Loucy (cell line): ENCODE measurements around the gene HLA-A.

ENCODE experiments used
- H2AFZ ChIP-seq: fragments of 200-600 bp; sonication (generic); 2 replicates; pipeline ENCODE4 v1.6.0; 2016; ENCODE audit warnings: antibody characterized with exemption, mild to moderate bottlenecking, low read length, moderate library complexity
- H3F3A ChIP-seq: fragments of 200-600 bp; 2 replicates; pipeline ENCODE4 v1.6.0; 2016; ENCODE audit warnings: antibody characterized with exemption, low read depth, mild to moderate bottlenecking
- H3K27me3 ChIP-seq: fragments of 200-600 bp; sonication (generic); 2 replicates; pipeline ENCODE4 v1.6.1; 2014; ENCODE audit warnings: low read length, mild to moderate bottlenecking; ENCODE audit not compliant: insufficient read depth, poor library complexity, severe bottlenecking
- H3K36me3 ChIP-seq: fragments of 200-600 bp; sonication (generic); 2 replicates; pipeline ENCODE4 v1.6.1; 2016; ENCODE audit warnings: low read length; ENCODE audit not compliant: insufficient read depth
- H3K4me1 ChIP-seq: fragments of 200-600 bp; sonication (generic); 2 replicates; pipeline ENCODE4 v1.5.1; 2014; ENCODE audit warnings: low read length, mild to moderate bottlenecking; ENCODE audit not compliant: insufficient read depth, poor library complexity, severe bottlenecking
- H3K4me2 ChIP-seq: fragments of 200-600 bp; sonication (generic); 2 replicates; pipeline ENCODE4 v1.6.0; 2014; ENCODE audit warnings: antibody characterized with exemption, low read length, low read depth, mild to moderate bottlenecking; ENCODE audit not compliant: poor library complexity, severe bottlenecking
- H3K4me3 ChIP-seq: fragments of 200-600 bp; sonication (generic); 2 replicates; pipeline ENCODE4 v1.5.1; 2014; ENCODE audit warnings: low read length, mild to moderate bottlenecking, mixed read lengths; ENCODE audit not compliant: poor library complexity, severe bottlenecking
- H3K79me2 ChIP-seq: fragments of 200-600 bp; sonication (generic); 2 replicates; pipeline ENCODE4 v1.6.1; 2014; ENCODE audit warnings: low read length; ENCODE audit not compliant: insufficient read depth
- H3K9ac ChIP-seq: fragments of 200-600 bp; sonication (generic); 2 replicates; pipeline ENCODE4 v1.6.0; 2014; ENCODE audit warnings: mild to moderate bottlenecking, low read depth, low read length, moderate library complexity; ENCODE audit not compliant: poor library complexity, severe bottlenecking
- H3K9me2 ChIP-seq: fragments of 200-600 bp; sonication (generic); replicated peaks from 2 replicates; pipeline ENCODE4 v1.6.1; 2016; ENCODE audit warnings: low read depth, low read length, mixed read lengths
- H3K9me3 ChIP-seq: fragments of 200-600 bp; sonication (generic); 2 replicates; pipeline ENCODE4 v1.6.1; 2014; ENCODE audit warnings: mild to moderate bottlenecking, antibody characterized with exemption, low read length, low read depth; ENCODE audit not compliant: insufficient read depth
- H4K20me1 ChIP-seq: fragments of 200-600 bp; sonication (generic); 2 replicates; pipeline ENCODE4 v1.6.0; 2014; ENCODE audit warnings: antibody characterized with exemption, low read length, mild to moderate bottlenecking; ENCODE audit not compliant: insufficient read depth, poor library complexity, severe bottlenecking
- CTCF ChIP-seq: fragments of 200-600 bp; sonication (generic); conservative IDR thresholded peaks from 2 replicates; pipeline ENCODE4 v1.5.1; 2014; ENCODE audit warnings: mild to moderate bottlenecking, antibody characterized with exemption, low read length
- EZH2phosphoT487 ChIP-seq: fragments of 200-600 bp; IDR thresholded peaks from 2 replicates; pipeline ENCODE4 v1.6.1; 2018; ENCODE audit warnings: antibody characterized with exemption, mild to moderate bottlenecking, moderate library complexity, borderline replicate concordance

Gene HLA-A

DNA sequence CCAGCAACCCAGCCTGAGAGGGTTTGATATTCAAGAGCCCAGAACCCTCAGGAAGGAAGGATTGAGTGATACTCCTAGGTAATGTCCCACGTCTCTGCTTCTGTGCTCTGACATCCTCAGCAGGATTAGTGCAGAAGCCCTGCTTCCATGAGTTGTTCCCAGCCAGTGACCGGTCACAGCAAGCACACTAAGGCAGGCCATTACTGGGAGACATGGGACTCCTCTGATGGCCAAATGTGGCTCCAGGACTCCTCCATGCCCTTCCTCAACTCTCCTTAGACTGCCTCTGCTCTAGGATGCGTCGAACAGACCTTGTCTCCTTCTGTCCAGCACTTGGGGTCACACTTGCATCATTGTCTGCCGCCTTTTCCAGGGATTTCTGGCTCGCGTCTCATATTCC lies 7.6 kb downstream of the HLA-A start:
- Histone ChIP-seq H4K20me1 (peaks cover 28% of the 10 kb centered on the region), H3K4me1 (peaks cover 13% of the 10 kb centered on the region), H3K4me3 (no peak overlapping the region), H3K9ac (no peak overlapping the region), H3F3A (no peaks in the 10 kb centered on the region; the same call in 1 of the 2 replicates), H3K4me2 (no peak overlapping the region), H2AFZ (no peak overlapping the region), H3K36me3 (peaks cover 18% of the 10 kb centered on the region; the same call in 1 of the 2 replicates), H3K9me2 (no peaks in the 10 kb centered on the region), H3K9me3 (no peaks in the 10 kb centered on the region), H3K27me3 (no peaks in the 10 kb centered on the region), H3K79me2 (peaks cover 18% of the 10 kb centered on the region)
- TF ChIP-seq CTCF (no peak), EZH2phosphoT487 (no peak)

GRCh38 chr6:29951882-29952281 lies 9.6 kb downstream of the HLA-A start:
- Histone ChIP-seq H3K4me1 (no peaks in the 10 kb centered on the region), H3K9me3 (no peaks in the 10 kb centered on the region), H4K20me1 (peaks cover 9% of the 10 kb centered on the region), H3K9me2 (no peaks in the 10 kb centered on the region), H3K4me3 (no peak overlapping the region), H3K4me2 (no peak overlapping the region), H3K79me2 (no peaks in the 10 kb centered on the region; the same call in 1 of the 2 replicates), H2AFZ (no peak overlapping the region), H3K27me3 (no peaks in the 10 kb centered on the region), H3K36me3 (peaks cover 4% of the 10 kb centered on the region; the same call in 1 of the 2 replicates), H3K9ac (no peak overlapping the region), H3F3A (no peaks in the 10 kb centered on the region)
- TF ChIP-seq CTCF = no peak
- TF ChIP-seq EZH2phosphoT487 = no peak

- Histone ChIP-seq H3K9me3 (no peaks in the 10 kb centered on the region), H3K4me1 (no peaks in the 10 kb centered on the region), H2AFZ (no peak overlapping the region), H3K4me2 (no peak overlapping the region), H3K27me3 (no peaks in the 10 kb centered on the region), H3K9me2 (no peaks in the 10 kb centered on the region), H3K9ac (no peak overlapping the region), H3K4me3 (no peak overlapping the region), H3K36me3 (no peaks in the 10 kb centered on the region), H4K20me1 (no peaks in the 10 kb centered on the region), H3F3A (no peaks in the 10 kb centered on the region), H3K79me2 (no peaks in the 10 kb centered on the region)
- TF ChIP-seq CTCF (no peak), EZH2phosphoT487 (no peak)
Observed at GRCh38 chr6:29953001-29953441, 10.7 kb downstream of the HLA-A start.
